ENCODE measurements around the gene TXNDC12. TPM values are rescaled to one million over a fixed set of nuclear protein-coding genes. Genes with fewer than 3 reads are reported as not detected.
"Not testable (repeated sequence)": the region's sequence is repeated elsewhere in the genome, so short reads cannot be mapped to it uniquely, and the experiment has no call there.

TXNDC12 gene
- total RNA-seq, 8 experiments from 2014 or later: 33.0 to 56.4 (median 40.5) TPM

GRCh38 chr1:52037909-52038308, 17.1 kb downstream of the TXNDC12 start:
- Histone ChIP-seq H3K4me3 (no peak overlapping the region), H3K27ac (no peak overlapping the region), H3K4me1 (replicated peaks in 1 of 2) (peaks cover 5 to 9% of the 10 kb centered on the region in 2 donors)
- 60 to 100% (median 100%) methylated on average over 1 of the region's 1 CpG; no CpG with 5 or more reads in 4 of the 10 experiments for WGBS, 10 experiments
- no peak for ATAC-seq (replicated peaks in 6 of 8)
- in situ Hi-C loops (cut with MboI; ENCODE audit: low pct_unique_long_range_greater_than_20kb in 2 of 9, low sequenced_read_pairs in 9 of 9, unreplicated experiment in 9 of 9): no loop called here

- no peak overlapping the region for H3K4me3 ChIP-seq
- in situ Hi-C loops (cut with MboI; ENCODE audit: low pct_unique_long_range_greater_than_20kb in 2 of 9, low sequenced_read_pairs in 9 of 9, unreplicated experiment in 9 of 9): no loop called here
- WGBS, 10 experiments: 0 to 100% (median 89%) methylated on average over 1 to 5 of the region's 5 CpGs; no CpG with 5 or more reads in 2 of the 10 experiments
- H3K4me1 ChIP-seq (replicated peaks in 1 of 2): peaks cover 5 to 9% of the 10 kb centered on the region in 2 donors
- no peak for ATAC-seq (replicated peaks in 6 of 8)
- H3K27ac ChIP-seq: no peak overlapping the region
Observed at GRCh38 chr1:52037402-52037814, 17.6 kb downstream of the TXNDC12 start.

- in situ Hi-C loops (cut with MboI; ENCODE audit: low pct_unique_long_range_greater_than_20kb in 2 of 9, low sequenced_read_pairs in 9 of 9, unreplicated experiment in 9 of 9): no loop called here
Observed at GRCh38 chr1:52034050-52034384, 21.0 kb downstream of the TXNDC12 start.

DNA sequence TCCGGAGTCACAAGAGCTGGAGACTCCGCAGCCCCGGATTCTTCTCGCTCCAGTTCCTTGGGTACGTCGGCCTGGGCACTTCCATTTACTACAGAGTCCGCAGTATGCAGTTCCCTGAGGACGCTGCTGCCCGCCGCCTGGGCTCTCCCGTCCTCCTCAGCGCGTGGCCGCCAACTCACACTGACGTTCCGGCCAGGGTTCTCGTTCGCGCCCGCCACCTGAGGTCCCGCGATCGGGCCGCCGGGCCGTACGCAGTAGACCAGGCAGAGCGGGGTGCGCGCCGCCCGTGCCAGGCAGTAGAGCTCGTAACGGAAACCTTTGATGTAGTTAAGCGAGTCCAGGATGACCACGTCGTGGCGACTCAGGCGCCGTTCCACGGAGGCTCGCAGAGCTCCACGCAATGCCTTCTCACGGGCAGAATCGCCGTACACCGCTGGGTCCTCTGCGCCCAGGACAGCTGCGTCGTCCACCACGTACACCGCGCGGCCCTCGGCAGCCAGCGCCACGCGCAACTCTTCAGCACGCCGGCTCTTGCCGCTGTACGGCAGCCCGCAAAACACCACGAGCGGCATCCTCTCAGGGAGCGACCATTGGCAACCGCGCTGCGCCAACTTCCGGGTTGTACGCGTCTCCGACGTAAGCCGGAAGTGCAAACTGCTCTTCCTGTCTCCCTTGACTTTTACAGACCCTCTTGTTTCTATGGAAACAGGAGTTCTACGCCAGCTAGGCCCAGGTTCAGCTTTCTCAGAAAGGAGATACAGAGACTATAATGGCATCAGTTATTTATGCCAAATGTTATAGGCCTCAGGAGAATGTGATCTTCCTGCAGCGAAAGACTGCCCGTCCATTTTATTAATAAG, 21.6 kb downstream of the TXNDC12 start, which contains the start of gene KTI12:
TSS of gene KTI12 (minus strand) at position 621 of the 860 bp plus-strand sequence. CDS start at position 572, 49 bp downstream.
- 0 to 69% (median 4%) methylated on average over 2 to 29 of the region's 78 CpGs; no CpG with 5 or more reads in 2 of the 10 experiments for WGBS, 10 experiments
- H3K4me3 ChIP-seq: peak within 1 kb of the TSS; percentile 53 to 88 (median 69)
- peak; percentile 85 to 93 (median 91) for ATAC-seq (replicated peaks in 6 of 8)
- peak within 1 kb of the TSS; percentile 88 to 96 for H3K27ac ChIP-seq
- in situ Hi-C loops (cut with MboI; ENCODE audit: low pct_unique_long_range_greater_than_20kb in 2 of 9, low sequenced_read_pairs in 9 of 9, unreplicated experiment in 9 of 9): no loop called here
- peaks cover 20 to 27% of the 10 kb centered on the region in 2 donors for H3K4me1 ChIP-seq (replicated peaks in 1 of 2)

More at GRCh38 chr1:52034050-52034384, 21.0 kb downstream of the TXNDC12 start:
- no peak for ATAC-seq (replicated peaks in 6 of 8)
- WGBS, 10 experiments: 60 to 100% (median 88%) methylated on average over 1 to 2 of the region's 2 CpGs
- Histone ChIP-seq H3K4me3 (peak overlapping the region; percentile 53 to 88 (median 69)), H3K4me1 (replicated peaks in 1 of 2) (peaks cover 20 to 27% of the 10 kb centered on the region in 2 donors), H3K27ac (peak overlapping the region; percentile 88 to 96)

GRCh38 chr1:52032785-52033131, 22.2 kb downstream of the TXNDC12 start:
- in situ Hi-C loops (cut with MboI; ENCODE audit: low pct_unique_long_range_greater_than_20kb in 2 of 9, low sequenced_read_pairs in 9 of 9, unreplicated experiment in 9 of 9): no loop called here
- peaks cover 20 to 27% of the 10 kb centered on the region in 2 donors for H3K4me1 ChIP-seq (replicated peaks in 1 of 2)
- H3K4me3 ChIP-seq: peak overlapping the region; percentile 53 to 88 (median 69)
- H3K27ac ChIP-seq: peak overlapping the region; percentile 88 to 96
- 0 to 11% (median 6%) methylated on average over 1 to 18 of the region's 24 CpGs; no CpG with 5 or more reads in 5 of the 10 experiments for WGBS, 10 experiments
- peak; percentile 38 to 61 (median 48) for ATAC-seq (replicated peaks in 6 of 8)

- ATAC-seq (replicated peaks in 6 of 8): peak in 3 of 8 experiments; percentile 0 to 4 (median 2)
Observed at GRCh38 chr1:52032124-52032784, 22.7 kb downstream of the TXNDC12 start.

DNA sequence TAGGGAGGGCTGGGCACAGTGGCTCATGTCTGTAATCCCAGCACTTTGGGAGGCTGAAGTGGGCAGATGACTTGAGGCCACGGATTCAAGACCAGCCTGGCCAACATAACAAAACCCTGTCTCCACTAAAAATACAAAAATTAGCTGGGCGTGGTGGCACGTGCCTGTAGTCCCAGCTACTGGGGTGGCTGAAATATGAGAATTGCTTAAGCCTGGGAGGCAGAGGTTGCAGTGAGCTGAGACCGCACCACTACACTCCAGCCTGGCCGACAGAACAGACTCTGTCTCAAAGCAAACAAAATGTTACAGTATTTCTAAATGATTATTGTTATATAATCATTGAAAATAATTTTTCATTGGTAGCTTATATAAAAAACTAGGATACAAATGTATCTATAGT, 26.2 kb downstream of the TXNDC12 start:
- peaks cover 15 to 18% of the 10 kb centered on the region in 2 donors for H3K4me1 ChIP-seq (replicated peaks in 1 of 2)
- ATAC-seq (replicated peaks in 6 of 8); H3K27ac ChIP-seq; in situ Hi-C loops (cut with MboI; ENCODE audit: low pct_unique_long_range_greater_than_20kb in 2 of 9, low sequenced_read_pairs in 9 of 9, unreplicated experiment in 9 of 9); H3K4me3 ChIP-seq: not testable (repeated sequence)
- whole genome bisulfite sequencing, 10 experiments: 63 to 100% (median 87%) methylated on average over 1 to 5 of the region's 5 CpGs; no CpG with 5 or more reads in 1 of the 10 experiments

More at GRCh38 chr1:52032124-52032784, 22.7 kb downstream of the TXNDC12 start:
- Histone ChIP-seq H3K4me1 (replicated peaks in 1 of 2) (peaks cover 20 to 27% of the 10 kb centered on the region in 2 donors), H3K4me3 (peak overlapping the region; percentile 53 to 88 (median 69)), H3K27ac (peak overlapping the region; percentile 88 to 96)
- WGBS, 10 experiments: 19 to 100% (median 86%) methylated on average over 1 to 5 of the region's 5 CpGs; no CpG with 5 or more reads in 1 of the 10 experiments
- in situ Hi-C loops (cut with MboI; ENCODE audit: low pct_unique_long_range_greater_than_20kb in 2 of 9, low sequenced_read_pairs in 9 of 9, unreplicated experiment in 9 of 9): no loop called here

- ATAC-seq (replicated peaks in 6 of 8): no peak
Observed at GRCh38 chr1:52028328-52028727, 26.7 kb downstream of the TXNDC12 start.

GRCh38 chr1:52026278-52026677, 28.7 kb downstream of the TXNDC12 start:
- no peak for ATAC-seq (replicated peaks in 6 of 8)
- no peak overlapping the region for H3K27ac ChIP-seq
- in situ Hi-C loops (cut with MboI; ENCODE audit: low pct_unique_long_range_greater_than_20kb in 2 of 9, low sequenced_read_pairs in 9 of 9, unreplicated experiment in 9 of 9): no loop called here
- H3K4me3 ChIP-seq: no peak overlapping the region
- 60 to 100% (median 93%) methylated on average over 1 to 2 of the region's 2 CpGs; no CpG with 5 or more reads in 3 of the 10 experiments for WGBS, 10 experiments
- peaks cover 3 to 8% of the 10 kb centered on the region in 2 donors for H3K4me1 ChIP-seq (replicated peaks in 1 of 2)

More at GRCh38 chr1:52028328-52028727, 26.7 kb downstream of the TXNDC12 start:
- no peak overlapping the region for H3K4me3 ChIP-seq
- no peak overlapping the region for H3K27ac ChIP-seq
- WGBS, 10 experiments: 71 to 100% (median 94%) methylated on average over 1 of the region's 1 CpG; no CpG with 5 or more reads in 1 of the 10 experiments
- in situ Hi-C loops (cut with MboI; ENCODE audit: low pct_unique_long_range_greater_than_20kb in 2 of 9, low sequenced_read_pairs in 9 of 9, unreplicated experiment in 9 of 9): no loop called here
- H3K4me1 ChIP-seq (replicated peaks in 1 of 2): peaks cover 15 to 18% of the 10 kb centered on the region in 2 donors

- WGBS, 10 experiments: 62 to 100% (median 85%) methylated on average over 1 to 2 of the region's 2 CpGs; no CpG with 5 or more reads in 2 of the 10 experiments
- no peak overlapping the region for H3K27ac ChIP-seq
- H3K4me3 ChIP-seq: no peak overlapping the region
- in situ Hi-C loops (cut with MboI; ENCODE audit: low pct_unique_long_range_greater_than_20kb in 2 of 9, low sequenced_read_pairs in 9 of 9, unreplicated experiment in 9 of 9): loop anchor here in 1 of 9 experiments (25.0 kb wide), 1 partner anchor 110 kb away; no protein-coding TSS in a partner anchor
- no peak for ATAC-seq (replicated peaks in 6 of 8)
- no peaks in the 10 kb centered on the region for H3K4me1 ChIP-seq (replicated peaks in 1 of 2)
Observed at GRCh38 chr1:52022133-52022532, 32.9 kb downstream of the TXNDC12 start.

DNA sequence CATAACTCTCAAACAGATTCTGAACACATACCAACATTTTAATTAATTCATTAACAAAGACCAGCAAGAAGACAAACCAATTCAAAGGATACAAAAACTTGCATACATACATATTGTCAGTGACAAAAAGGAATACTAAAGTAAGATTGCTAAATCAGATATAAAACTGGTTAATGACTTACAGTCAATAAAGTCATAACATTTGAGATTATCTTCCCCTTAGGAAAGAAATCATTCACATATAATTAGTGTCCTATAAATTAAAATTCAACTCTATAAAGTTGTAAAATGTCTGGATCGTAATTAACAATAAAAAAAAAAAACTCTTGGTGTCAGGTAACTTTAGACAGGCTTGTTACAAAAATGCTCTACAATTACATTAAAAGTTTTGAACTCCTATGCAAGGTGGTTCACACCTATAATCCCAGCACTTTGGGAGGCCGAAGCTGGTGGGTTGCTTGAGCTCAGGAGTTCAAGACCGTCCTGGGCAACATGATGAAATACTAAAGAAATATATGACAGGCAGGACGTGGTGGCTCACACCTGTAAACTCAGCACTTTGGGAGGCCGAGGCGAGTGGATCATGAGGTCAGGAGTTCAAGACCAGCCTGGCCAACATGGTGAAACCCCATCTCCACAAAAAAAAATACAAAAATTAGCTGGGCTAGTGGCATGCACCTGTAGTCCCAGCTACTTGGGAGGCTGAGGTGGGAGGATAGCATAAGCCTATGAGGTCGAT, 46.8 kb downstream of the TXNDC12 start:
- Histone ChIP-seq H3K4me1 (replicated peaks in 1 of 2) (peaks cover 18 to 19% of the 10 kb centered on the region in 2 donors), H3K4me3 (no peak overlapping the region), H3K27ac (no peak overlapping the region)
- WGBS, 10 experiments: 80 to 100% (median 91%) methylated on average over 1 to 7 of the region's 7 CpGs
- in situ Hi-C loops (cut with MboI; ENCODE audit: low pct_unique_long_range_greater_than_20kb in 2 of 9, low sequenced_read_pairs in 9 of 9, unreplicated experiment in 9 of 9): loop anchor here in 1 of 9 experiments (25.0 kb wide), 1 partner anchor 96 kb away; no protein-coding TSS in a partner anchor
- peak in 1 of 8 experiments; percentile 11 for ATAC-seq (replicated peaks in 6 of 8)

All from motor neuron (in vitro differentiated cells).